Mesangial cell (primary cell): ENCODE data around the gene TGM1. TPM values are rescaled to one million over a fixed set of nuclear protein-coding genes. Genes with fewer than 3 reads are reported as not detected.

ENCODE experiments used
- total RNA-seq: library from RNA; depleted of rRNA; stranded (reverse); fragments of >200 nt; gene quantifications from 2 replicates; pipeline ENCODE4 v1.2.3, GENCODE V29; 2015

The TGM1 gene
- 0.65 and 0.89 TPM in 2 replicates for total RNA-seq

DNA sequence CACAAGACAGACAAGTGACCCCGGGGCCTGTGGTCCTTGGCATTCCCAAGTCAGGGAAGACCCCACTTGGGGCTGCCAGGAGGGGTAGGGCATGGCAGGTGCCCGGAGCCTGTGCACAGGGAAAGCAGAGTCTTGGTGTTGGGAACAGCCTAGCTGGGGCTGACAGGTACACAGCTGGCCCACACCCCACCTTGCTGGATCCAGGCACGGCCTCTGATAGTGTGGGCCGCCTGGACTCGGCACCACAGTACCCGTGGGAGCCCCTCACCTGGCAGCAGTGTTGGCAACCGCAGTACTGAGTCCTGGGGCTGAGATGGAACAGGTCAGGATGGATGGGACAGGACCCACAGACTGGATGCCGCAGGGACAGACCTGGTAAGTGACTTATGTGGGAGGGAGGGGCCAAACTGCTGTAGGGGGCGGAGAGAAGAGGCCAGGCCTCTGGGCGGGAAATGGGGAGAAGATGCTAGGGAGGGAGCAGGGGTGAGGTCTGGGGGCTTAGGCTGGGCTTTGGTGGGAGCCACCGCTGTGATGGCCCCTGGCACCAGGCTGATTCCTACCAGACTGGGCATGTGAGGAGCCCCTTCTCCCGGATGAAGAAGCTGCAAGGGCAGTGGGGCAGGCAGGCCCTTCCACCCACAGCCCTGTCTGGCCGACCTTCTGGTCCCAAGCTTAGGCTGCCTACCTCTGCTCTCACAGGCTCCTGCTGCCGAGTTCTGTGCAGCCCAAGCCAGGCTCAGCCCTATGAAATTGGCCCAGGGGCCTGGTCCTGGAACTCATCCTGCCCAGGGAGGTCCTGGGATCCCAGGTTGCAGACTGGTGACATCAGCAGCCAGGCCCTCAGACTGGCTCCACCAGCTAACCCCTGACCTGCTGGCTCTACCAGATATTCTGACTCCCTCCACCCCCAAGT, at the start of gene TGM1:
TSS of gene TGM1 (minus strand) at position 357 of the 913 bp plus-strand sequence. CDS start 825 bp downstream, outside the sequence.

DNA sequence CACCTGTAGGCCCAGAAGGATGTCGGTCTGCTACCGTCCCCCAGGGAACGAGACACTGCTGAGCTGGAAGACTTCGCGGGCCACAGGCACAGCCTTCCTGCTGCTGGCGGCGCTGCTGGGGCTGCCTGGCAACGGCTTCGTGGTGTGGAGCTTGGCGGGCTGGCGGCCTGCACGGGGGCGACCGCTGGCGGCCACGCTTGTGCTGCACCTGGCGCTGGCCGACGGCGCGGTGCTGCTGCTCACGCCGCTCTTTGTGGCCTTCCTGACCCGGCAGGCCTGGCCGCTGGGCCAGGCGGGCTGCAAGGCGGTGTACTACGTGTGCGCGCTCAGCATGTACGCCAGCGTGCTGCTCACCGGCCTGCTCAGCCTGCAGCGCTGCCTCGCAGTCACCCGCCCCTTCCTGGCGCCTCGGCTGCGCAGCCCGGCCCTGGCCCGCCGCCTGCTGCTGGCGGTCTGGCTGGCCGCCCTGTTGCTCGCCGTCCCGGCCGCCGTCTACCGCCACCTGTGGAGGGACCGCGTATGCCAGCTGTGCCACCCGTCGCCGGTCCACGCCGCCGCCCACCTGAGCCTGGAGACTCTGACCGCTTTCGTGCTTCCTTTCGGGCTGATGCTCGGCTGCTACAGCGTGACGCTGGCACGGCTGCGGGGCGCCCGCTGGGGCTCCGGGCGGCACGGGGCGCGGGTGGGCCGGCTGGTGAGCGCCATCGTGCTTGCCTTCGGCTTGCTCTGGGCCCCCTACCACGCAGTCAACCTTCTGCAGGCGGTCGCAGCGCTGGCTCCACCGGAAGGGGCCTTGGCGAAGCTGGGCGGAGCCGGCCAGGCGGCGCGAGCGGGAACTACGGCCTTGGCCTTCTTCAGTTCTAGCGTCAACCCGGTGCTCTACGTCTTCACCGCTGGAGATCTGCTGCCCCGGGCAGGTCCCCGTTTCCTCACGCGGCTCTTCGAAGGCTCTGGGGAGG, 47.9 kb upstream of the TGM1 start, which contains the start of gene LTB4R:
TSS of gene LTB4R (plus strand) at position 857 of the 959 bp plus-strand sequence. CDS start 4,150 bp downstream, outside the sequence.

GRCh38 chr14:24309538-24310264, 46.7 kb upstream of the TGM1 start, which contains the start of gene LTB4R2:
TSS of gene LTB4R2 (plus strand) at chr14:24310140. CDS start at chr14:24310665, 525 bp downstream.

GRCh38 chr14:24307575-24308341, 44.8 kb upstream of the TGM1 start, which contains the start of gene CIDEB:
TSS of gene CIDEB (minus strand) at chr14:24307977. CDS start at chr14:24307858, 119 bp downstream.

DNA sequence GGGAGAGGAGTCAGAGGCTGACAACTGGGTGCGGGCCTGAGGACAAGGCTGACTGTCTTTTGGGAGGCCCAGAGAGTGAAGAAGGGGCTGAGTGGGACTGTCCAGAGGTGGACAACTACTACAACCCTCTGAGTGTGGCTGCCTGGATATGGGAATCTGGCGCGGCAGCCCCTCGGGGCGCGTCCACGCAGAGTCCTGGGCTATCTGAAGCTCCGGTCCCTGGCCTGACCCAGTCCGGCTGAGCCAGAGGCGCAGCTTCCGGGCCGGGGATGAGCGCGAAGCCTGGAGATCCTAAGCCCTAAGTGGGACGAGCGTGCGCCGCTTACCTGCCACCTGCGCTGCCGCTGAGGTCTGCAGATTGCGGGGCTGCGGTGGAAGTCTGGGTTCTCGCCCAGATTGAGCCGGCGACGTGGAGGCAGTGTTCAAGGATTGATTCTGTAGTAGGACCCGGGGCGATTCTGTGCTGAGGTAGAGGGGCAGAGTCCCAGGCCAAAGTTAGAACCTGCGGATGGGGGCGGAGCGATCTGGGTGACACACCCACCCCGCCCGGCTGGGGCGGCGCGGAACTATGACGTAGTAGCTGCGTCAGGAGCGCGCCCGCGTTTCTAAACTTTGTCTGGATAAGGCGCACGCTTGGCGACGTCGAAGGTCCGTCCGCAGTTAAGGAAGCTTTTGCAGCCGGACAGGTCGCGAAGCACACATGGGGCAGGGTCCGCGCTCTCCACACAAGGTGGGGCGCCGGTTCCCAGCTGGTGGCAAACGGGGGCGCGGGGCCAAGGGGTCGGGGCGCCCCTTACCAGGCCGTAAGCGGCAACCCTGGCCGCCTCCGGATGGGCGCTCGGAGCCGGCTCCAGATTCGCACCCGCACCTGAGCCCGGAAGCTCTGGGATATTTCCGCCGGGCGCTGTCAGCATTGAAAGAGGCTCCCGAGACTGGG, 36.5 kb upstream of the TGM1 start, which contains the start of the genes DHRS1 and NOP9:
TSS of gene DHRS1 (minus strand) at position 526 of the 937 bp plus-strand sequence. CDS start 674 bp downstream, outside the sequence.
TSS of gene NOP9 (plus strand) at position 596 of the 937 bp plus-strand sequence. CDS start at position 701, 105 bp downstream.

GRCh38 chr14:24271134-24271833, 8.3 kb upstream of the TGM1 start, which contains the start of gene RABGGTA:
TSS of gene RABGGTA (minus strand) at chr14:24271597. CDS start at chr14:24271115, 482 bp downstream.

DNA sequence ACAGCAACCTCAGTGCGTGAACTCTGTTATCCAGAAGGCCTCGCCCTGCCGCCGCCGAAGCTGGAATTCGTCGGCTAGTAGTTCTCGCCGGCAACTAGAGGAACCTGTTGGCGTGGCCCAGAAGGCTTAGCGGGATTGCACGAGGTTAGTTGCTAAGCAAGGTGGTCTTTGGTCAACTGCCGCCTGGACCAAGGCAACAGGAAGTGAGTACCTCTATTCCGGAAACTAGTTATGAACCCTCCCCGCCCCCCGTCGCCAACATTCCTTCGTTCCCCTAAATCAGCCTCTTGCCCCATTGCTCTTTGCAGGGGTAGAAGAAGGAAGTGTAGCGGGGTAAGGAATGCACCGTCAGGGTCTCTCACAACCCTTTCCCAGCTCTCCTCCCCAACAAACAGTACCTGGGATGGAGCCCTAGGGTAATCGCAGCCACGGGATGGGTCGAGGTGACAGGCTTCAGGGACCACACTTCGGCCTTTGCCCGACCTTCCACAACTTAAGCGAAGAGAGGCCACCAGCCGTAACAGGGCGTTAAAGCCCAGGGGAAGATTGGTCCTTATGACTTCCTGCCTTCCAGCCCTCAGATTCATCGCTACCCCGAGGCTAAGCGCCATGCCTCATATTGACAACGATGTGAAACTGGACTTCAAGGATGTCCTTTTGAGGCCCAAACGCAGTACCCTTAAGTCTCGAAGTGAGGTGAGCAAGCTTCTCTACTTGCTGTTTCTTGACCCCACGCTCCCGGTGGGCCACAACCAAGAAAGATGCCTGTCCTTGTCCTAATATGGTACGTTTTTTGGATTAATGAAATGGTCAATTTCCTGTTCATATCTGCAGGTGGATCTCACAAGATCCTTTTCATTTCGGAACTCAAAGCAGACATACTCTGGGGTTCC, 30.1 kb downstream of the TGM1 start, which contains the start of gene GMPR2:
TSS of gene GMPR2 (plus strand) at position 285 of the 893 bp plus-strand sequence. CDS start at position 610, 325 bp downstream.

DNA sequence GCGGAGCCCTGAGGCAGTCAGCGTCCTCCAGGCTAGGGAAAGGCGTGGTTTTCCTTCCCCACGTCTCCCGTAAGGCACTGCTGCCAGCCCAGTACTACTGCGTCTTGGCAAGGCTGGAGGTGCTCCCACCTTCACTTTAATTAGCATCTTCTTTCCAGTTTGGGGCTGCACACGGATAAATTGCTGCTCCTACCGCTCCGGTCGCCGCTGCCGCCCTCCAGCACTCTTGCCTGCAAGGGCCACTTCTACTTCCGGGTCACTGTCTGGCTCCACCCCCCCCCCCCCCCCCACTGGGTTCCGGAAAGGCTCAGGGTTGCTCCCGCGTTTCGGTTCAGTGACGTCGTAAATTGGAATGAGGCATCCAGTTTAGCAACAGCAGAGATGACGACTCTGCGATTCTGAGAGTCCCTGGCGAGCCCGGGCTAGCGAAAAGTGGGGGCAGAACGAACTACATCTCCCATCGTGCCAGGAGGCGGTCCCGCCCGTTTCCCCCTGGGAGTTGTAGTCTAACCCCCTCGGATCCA, 30.8 kb downstream of the TGM1 start, which contains the start of gene NEDD8:
TSS of gene NEDD8 (minus strand) at position 247 of the 524 bp plus-strand sequence. CDS start at position 147, 100 bp downstream.

DNA sequence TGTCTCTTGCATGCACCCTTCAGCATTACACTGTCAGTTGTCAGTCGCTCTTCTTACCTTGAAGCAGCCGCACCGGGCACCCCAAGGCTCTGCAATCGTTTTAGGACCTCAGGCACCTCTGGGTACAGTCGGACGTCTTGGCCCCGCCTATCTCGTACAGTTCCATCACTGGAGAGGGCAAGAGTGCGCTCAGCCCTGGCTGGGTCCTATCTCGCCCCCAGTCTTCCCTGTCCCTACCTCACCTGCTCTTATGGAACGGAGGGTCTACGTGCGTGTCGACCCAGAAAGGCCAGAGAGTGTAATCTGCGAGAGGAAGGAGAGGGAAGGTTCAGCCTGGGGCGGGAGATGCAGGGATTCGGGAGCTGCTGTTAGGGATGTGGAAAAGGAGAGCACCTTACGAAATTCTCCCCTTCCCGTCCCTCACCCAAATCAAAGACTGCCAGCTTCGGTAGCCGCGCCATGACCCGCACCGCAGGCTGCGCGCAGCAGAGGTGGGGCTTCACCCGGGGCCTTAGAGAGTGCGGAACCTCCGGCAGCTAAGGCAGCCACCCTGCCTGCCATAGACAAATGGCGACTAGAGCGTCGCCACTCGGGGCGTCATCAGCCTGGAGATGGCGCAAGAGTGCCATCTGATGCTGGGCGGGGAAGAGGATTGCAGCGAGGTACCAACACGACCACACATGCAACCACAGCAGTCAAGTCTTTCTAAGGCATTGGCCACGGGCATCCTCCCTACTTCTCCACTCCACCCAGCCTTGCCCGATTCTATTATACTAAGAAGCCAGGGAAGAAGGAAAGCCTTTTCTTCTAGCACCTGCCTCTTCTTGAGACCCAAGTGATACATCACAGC, 47.3 kb downstream of the TGM1 start, which contains the start of gene MDP1:
TSS of gene MDP1 (minus strand) at position 572 of the 850 bp plus-strand sequence. CDS start at position 461, 111 bp downstream.

GRCh38 chr14:24212924-24213865, 49.8 kb downstream of the TGM1 start, which contains the start of gene CHMP4A:
TSS of gene CHMP4A (minus strand) at chr14:24213488. CDS start at chr14:24213439, 49 bp downstream.

Other genes with a start within 250 kb of the TGM1 start
- gene CARMIL3, start 211.2 kb downstream of the TGM1 start, total RNA-seq, result under 0.01 and 0.38 TPM in 2 replicates
- not detected in 2 replicates for gene CPNE6, start 191.6 kb downstream of the TGM1 start, total RNA-seq
- 65.0 and 80.9 TPM in 2 replicates for gene PCK2, start 168.9 kb downstream of the TGM1 start, total RNA-seq
- 38.0 and 68.5 TPM in 2 replicates for gene DCAF11, start 148.4 kb downstream of the TGM1 start, total RNA-seq
- gene NRL, start 148.2 kb downstream of the TGM1 start, total RNA-seq, result 3.4 and 3.5 TPM in 2 replicates
- gene FITM1, start 132.5 kb downstream of the TGM1 start, total RNA-seq, result 0.13 TPM in 1 of 2 replicates, not detected in the other
- gene PSME1, start 127.0 kb downstream of the TGM1 start, total RNA-seq, result 139 and 159 TPM in 2 replicates
- gene EMC9, start 121.6 kb downstream of the TGM1 start, total RNA-seq, result 10.3 and 38.1 TPM in 2 replicates
- gene PSME2, start 116.6 kb downstream of the TGM1 start, total RNA-seq, result 64.3 and 68.9 TPM in 2 replicates
- 34.9 and 54.6 TPM in 2 replicates for gene RNF31, start 115.7 kb downstream of the TGM1 start, total RNA-seq
- 24.6 and 85.1 TPM in 2 replicates for gene IRF9, start 101.9 kb downstream of the TGM1 start, total RNA-seq
- gene REC8, start 91.1 kb downstream of the TGM1 start, total RNA-seq, result 151 and 228 TPM in 2 replicates
- gene IPO4, start 74.4 kb downstream of the TGM1 start, total RNA-seq, result 50.6 and 80.5 TPM in 2 replicates
- gene TM9SF1, start 67.7 kb downstream of the TGM1 start, total RNA-seq, result 58.7 and 75.7 TPM in 2 replicates
- not detected in 2 replicates for gene TSSK4, start 57.5 kb downstream of the TGM1 start, total RNA-seq
- gene CHMP4A, start 49.7 kb downstream of the TGM1 start, total RNA-seq, result 20.2 and 24.4 TPM in 2 replicates
- 5.9 and 16.9 TPM in 2 replicates for gene MDP1, start 47.1 kb downstream of the TGM1 start, total RNA-seq
- 93.6 and 135 TPM in 2 replicates for gene NEDD8, start 30.8 kb downstream of the TGM1 start, total RNA-seq
- gene GMPR2, start 30.2 kb downstream of the TGM1 start, total RNA-seq, result 42.7 and 54.6 TPM in 2 replicates
- gene TINF2, start 20.6 kb downstream of the TGM1 start, total RNA-seq, result 44.0 and 47.4 TPM in 2 replicates
- gene RABGGTA, start 8.4 kb upstream of the TGM1 start, total RNA-seq, result 33.7 TPM in 2 replicates
- gene DHRS1, start 36.6 kb upstream of the TGM1 start, total RNA-seq, result 19.7 and 46.5 TPM in 2 replicates
- gene NOP9, start 36.7 kb upstream of the TGM1 start, total RNA-seq, result 18.1 and 23.1 TPM in 2 replicates
- 1.1 and 1.3 TPM in 2 replicates for gene CIDEB, start 44.8 kb upstream of the TGM1 start, total RNA-seq
- gene LTB4R2, start 47.0 kb upstream of the TGM1 start, total RNA-seq, result 1.1 and 1.3 TPM in 2 replicates
- gene LTB4R, start 48.3 kb upstream of the TGM1 start, total RNA-seq, result 0.98 and 1.9 TPM in 2 replicates
- gene ADCY4, start 71.9 kb upstream of the TGM1 start, total RNA-seq, result 0.16 and 1.5 TPM in 2 replicates
- gene RIPK3, start 76.8 kb upstream of the TGM1 start, total RNA-seq, result 1.1 and 1.8 TPM in 2 replicates
- 15.3 and 30.9 TPM in 2 replicates for gene NFATC4, start 105.0 kb upstream of the TGM1 start, total RNA-seq
- 6.7 and 22.6 TPM in 2 replicates for gene NYNRIN, start 135.8 kb upstream of the TGM1 start, total RNA-seq
- gene CBLN3, start 166.5 kb upstream of the TGM1 start, total RNA-seq, result 0.65 and 1.6 TPM in 2 replicates
- 30.3 and 36.6 TPM in 2 replicates for gene KHNYN, start 166.8 kb upstream of the TGM1 start, total RNA-seq
- gene SDR39U1, start 179.6 kb upstream of the TGM1 start, total RNA-seq, result 33.9 and 163 TPM in 2 replicates
- gene CMA1, start 245.1 kb upstream of the TGM1 start, total RNA-seq, result not detected in 2 replicates